Measurements from ENCODE around the gene ZNF219.

The ZNF219 gene

DNA sequence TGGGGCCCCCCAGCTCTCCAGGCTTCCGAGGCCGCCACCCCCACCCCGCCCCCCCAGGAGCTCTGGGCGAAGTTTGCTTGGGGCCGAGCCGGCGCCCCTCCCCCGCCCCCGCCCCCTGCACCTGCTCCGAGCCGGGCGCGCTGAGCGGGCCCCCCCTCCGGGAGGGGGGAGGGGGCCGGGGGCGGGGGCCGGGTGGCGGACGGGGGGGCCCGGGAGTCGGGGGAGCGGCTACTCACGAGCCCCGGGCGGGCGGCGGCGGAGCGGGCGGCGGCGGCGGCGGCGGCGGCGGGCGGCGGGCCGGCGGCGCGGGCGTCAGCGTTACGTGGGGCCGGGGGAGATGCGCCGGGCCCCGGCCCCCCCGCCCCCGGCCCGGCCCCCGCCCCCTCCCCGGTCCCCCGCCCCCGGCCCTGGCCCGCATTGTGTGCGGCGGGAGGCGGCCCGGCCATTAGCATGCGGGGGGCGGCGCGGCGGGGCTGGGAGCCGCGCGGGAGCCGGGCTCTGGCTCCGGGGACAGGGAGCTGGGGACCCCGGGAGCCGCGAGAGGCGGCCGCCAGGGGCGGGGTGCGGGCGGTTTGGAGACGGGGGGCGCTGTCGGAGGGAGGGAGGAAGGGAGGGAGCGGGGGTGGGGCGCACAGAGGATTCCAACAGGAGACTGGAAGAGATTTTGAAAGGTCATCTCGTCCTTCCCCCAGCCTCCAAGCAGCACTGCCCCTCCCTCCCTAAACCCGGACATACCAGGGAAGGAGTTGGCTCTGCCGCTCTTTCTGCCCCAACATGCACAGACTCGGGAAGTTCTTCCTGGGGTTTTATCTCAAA is at the start of gene ZNF219:
Gene ZNF219 (minus strand): TSS at position 580 of the 816 bp plus-strand sequence. CDS start 5,064 bp downstream, outside the sequence.
- peak; percentile 75 for DNase-seq

DNA sequence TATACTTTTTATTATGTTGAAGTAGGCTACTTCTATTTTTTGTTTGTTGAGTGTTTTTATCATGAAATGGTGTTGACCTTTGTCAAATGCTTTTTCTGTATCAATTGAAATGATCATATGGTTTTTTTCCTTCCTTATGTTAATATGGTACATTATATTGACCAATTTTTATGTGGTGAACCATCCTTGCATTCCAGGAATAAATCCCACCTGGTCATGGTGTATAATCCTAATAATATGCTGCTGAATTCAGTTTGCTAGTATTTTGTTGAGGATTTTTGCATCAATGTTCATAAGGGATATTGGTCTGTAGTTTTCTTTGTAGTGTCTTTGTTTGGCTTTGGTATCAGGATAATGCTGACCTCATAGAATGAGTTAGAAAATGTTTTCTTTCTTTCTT is 47.0 kb upstream of the ZNF219 start:
- no peak for DNase-seq

DNA sequence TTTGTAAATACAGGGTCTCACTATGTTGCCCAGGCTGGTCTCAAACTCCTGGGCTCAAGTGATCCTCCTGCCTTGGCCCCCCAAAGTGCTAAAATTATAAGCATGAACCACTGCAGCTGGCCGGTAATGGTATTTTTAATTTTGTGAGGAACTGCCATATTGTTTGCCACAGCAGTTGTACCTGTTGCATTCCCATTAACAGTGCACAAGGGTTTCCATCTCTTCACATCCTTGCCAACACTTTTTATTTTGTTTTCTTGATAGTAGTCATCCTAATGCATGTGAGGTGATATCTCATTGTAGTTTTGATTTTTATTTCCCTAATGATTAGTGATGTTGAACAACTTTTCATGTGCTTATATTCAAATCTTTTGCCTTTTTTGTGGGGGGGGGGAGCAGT is 43.9 kb upstream of the ZNF219 start:
- no peak for DNase-seq

DNA sequence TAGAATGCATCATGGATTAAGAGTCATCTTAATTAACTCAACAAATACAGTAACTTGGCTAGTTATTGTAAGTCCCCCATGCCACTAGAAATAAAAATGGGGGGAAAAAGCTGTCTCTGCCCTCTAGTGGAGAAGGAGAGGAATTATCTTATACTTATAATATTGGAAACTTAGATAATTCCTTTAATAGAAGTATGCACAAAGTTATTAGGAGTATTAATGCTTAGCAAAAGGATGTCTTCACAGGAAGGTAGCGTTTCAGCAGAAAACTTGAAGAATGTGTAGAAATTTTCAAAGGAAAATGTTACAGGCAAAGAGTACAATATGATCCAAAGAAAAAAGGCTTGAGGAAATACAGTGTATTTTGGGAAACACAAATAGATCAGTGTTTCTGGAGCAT is 37.6 kb upstream of the ZNF219 start:
- peak; percentile 1 for DNase-seq

DNA sequence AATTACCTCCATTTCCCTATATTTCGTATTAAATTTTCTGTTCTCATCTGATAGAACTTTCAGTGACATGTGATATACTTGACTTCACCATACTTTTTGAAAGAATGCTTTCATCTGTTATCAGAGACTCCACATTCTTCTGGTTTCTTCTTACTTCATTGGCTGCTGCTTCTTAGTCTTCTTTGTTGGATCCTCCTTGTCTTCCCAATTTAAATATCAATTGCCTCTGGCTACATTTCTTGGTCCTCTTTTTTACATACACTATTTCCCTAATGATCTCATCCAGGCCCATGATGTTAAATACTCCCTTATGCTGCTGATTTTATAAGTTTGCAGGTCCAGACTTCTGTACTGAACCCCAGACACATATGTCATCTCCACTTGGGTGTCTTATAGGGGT is 35.4 kb upstream of the ZNF219 start:
- no peak for DNase-seq

DNA sequence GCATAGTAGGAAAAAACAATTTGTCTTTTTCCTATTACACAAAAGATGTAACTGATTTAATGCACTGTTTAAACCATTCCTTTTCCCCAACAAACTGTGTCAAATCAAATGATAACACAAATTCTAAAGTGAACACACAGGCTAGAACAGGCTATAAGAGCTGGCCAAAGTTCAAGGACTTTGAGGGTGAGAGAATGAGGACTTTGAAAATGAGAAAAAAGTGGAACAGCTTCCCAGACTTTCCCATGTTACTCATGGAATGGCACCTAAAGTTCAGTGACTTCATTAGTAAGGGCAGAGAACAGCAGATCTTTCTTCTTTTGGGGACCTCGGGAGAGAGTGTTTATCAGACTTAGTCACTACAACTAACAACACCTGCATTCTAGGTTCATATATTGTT is 25.0 kb upstream of the ZNF219 start:
- no peak for DNase-seq

DNA sequence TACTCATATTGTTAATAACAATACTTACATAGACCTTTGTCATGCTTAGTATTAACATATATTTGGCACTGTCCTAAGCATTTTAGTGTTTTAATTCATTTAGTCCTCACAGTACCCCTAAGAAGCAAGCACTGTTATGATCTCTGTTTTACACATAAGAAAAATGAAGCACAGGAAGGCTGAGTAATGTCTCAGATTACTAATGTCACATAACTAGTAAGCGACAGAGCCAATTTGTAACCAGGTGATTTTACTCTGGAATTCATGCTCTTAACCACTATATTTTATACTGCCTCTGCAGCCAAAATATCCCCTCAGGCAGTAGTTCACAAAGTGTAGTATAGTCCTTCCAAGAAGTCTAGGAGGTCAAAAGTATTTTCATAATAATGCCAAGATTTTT is 22.7 kb upstream of the ZNF219 start:
- no peak for DNase-seq

DNA sequence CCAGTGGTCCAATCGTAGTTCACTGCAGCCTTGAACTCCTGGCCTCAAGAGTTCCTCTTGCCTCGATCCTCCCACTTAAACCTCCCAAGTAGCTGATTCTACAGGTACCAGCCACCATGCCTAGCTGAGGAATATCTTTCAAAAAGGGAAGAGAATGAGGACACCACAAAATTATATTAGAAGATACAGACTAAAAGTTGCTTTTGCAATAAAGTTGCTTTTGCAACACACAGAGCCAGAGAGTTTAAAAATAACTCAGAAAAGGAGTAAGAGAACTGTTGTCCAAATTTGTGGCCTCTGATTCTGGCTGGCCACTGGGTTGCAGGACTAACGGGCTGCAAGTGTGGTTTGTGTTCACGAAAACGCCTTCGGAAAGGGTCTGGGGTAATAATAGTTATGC is 22.2 kb upstream of the ZNF219 start:
- DNase-seq = no peak

DNA sequence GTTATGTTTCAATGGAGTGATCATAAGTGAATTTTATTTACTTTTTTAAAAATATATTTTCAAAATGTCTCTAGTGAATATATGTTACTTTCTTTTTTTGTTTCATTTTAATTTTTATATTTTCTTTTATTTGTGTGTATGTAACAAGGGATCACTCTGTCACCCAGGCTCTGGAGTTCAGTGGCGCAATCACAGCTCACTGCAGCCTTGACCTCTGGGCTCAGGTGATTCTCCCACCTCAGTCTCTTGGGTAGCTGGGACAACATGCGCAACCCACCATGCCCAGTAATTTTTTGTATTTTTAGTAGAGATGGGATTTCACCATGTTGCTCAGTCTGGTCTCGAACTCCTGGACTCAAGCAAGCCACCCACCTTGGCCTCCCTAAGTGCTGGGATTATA is 20.5 kb upstream of the ZNF219 start:
- no peak for DNase-seq

DNA sequence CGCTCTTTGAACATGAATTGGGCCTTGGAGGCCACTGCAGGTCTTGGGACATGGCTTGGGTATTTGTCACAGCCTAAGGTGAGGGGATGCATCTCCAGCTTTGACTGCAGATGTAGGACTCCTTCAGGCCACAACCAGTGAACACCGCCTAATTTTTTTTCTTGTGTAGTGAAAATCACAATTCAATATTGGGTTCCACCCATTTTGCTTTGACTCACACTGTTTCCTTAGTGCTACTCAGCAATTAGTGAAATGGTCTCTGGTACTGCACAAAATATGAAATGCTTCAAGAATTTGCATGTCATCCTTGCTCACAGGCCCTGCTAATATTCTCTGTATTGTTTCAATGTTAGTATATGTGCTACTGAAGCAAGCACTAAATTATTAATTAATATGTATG is 14.9 kb upstream of the ZNF219 start:
- no peak for DNase-seq

DNA sequence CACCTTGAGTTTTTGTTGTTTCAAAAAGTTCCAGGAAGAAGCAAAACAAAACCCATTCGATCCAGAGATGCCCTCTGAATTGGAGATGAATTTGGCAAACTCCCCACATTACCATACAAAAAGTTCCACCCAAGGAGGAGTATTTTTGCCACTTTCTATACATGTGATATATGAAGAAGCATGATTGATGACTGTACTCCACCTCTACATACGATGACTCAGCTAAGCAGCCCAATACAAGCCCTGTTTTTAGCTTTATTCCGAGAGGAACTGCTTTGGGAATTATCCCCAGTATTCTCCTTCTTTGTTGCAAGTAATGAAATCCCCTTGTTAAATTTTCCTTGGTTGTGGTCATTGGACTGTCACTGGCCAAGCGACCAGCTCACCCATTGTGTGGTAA is 13.8 kb upstream of the ZNF219 start:
- no peak for DNase-seq

DNA sequence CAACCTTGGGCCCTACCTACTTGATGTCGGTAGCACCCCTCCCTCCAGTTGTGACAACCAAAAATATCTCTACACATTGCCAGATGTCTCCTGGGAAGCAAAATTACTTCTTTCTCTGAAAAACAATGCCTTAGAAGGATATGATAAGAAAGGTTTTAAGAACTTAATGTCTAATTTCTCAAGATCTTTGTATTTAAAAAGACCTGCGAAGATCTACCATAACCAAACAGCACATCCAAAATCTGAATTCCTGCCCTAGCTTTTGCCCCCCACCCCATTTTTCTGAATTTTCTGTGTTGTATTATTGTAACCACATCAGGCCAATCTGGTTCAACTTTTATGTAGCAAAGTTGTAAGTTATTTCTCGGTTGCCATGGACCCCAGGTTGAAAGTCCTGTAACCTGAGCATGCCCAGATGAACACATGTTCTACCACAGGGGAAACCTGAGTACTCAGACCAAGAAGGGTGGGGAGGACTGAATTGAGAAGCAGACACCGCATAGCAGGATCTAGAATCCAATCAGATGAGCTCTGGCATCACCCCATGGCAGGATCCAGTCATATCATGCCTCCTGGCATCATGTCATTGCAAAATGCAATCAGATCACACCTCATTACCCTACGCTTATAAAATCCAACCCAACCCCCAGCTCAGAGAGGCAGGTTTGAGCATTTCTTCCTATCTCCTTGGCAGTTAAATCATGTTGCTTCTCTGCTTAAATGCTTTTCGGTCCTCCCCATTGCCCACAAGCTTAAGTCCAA is 11.1 kb upstream of the ZNF219 start:
- no peak for DNase-seq

DNA sequence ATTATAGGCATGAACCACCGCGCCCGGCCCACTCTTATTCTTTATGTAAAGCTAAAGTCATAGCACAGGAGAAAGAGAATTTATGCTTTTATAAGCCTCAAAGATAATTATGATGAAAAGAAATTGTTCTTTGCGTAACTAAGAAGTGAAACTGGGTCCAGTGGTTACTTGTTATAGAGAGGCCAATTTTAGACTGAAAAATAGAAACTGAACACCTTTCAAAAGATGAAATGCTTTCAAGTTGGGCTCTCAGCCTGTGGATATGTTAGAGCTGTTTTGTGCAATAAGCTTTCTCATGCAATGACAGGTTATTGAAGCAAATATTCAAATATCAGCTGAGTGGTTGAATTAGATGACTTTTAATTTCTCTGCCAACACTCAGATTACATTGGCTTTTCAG is 10.3 kb upstream of the ZNF219 start:
- no peak for DNase-seq

DNA sequence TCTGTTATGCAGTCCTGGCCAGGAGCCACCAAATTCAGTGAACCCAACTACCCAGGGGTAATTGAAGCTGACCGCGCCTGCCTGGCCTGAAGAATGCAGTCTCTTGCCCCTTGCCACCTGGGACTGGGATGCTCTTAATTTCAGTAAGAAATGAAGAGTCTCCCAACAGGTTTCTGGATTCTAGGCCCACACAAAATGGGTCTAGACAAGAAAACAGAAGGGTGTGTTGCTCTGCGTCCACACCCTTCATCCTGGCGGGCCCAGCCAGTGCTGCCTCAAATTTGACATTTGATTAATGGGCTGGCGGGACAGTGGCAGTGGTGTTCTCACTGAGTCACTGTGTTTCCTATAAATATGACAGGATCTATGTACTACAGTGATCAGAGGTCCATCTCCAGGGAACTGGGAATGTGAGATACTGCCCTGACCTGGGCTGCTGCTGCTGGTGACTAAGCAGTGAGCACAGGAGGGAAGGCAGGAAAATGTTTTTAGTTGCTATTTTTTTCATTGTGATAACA is 8.9 kb upstream of the ZNF219 start:
- no peak for DNase-seq

DNA sequence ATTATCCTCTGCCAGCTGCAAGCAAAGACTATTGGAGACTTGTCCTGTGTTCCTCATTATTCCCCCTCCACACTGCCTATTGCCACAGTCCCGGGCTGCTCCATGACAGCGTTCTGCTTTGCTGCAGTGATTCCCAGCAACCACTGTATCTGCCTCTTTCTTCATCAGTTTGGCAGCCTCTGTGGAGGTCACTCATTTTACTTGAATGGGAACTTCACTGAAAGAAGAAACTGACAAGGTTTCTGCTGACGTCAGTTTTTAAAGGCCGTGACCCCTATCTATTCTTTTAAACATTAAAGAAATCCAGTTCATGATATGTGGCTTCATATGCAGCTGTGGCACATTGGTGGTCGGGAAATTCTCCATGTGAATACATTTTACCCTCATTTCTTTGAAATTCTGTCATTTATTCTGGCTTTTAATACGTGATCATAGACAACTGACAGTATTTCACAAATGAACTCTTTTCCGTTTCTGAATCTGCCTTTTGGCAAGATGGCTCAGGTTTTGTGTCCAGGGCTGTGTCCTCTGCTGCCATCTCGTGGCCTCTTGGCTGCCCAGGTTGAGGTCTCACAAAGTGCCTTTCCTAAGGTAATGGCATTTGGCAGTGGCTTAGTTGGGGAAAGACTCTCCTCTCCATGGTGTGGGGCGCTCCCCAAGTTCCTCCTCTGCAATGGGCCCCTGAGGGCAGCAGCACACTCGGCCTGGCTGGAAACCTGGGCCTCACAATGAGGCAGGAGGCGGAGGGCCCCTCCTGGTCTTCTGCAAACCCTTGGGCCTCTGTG is 8.2 kb upstream of the ZNF219 start:
- DNase-seq = peak; percentile 62

DNA sequence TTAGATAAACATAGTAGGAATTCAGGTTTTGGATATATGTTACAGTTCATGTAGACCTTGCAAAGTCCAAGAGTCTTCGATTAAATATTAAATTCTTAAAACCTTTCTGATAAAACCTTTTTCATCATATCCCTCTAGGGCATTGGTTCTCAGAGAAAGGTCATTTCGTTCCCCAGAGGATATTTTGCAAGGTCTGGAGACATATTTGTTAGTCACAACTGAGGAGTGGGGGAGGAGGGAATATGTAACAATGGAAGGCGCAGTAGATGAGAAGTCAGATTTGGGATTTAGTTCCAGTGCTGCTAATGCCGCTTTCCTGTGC is 7.7 kb upstream of the ZNF219 start:
- no peak for DNase-seq

DNA sequence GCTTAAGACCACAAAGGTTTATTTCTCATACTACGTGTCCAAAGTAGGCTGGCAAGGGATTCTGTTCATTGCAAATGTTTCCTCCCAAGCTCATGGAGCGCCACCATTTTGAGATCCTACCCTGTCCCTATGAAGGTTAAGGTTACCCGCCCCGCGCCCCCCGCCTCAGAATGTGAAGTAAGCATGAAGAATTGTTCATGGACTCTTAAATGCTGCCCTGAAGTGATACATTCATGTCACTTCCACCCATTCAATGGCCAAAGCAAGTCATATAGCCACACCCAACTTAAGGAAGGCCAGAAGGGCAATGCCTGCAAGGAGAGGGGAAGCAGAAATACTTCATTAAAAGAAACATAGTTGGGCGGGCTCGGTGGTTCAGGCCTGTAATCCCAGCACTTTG is 6.6 kb upstream of the ZNF219 start:
- no peak for DNase-seq

DNA sequence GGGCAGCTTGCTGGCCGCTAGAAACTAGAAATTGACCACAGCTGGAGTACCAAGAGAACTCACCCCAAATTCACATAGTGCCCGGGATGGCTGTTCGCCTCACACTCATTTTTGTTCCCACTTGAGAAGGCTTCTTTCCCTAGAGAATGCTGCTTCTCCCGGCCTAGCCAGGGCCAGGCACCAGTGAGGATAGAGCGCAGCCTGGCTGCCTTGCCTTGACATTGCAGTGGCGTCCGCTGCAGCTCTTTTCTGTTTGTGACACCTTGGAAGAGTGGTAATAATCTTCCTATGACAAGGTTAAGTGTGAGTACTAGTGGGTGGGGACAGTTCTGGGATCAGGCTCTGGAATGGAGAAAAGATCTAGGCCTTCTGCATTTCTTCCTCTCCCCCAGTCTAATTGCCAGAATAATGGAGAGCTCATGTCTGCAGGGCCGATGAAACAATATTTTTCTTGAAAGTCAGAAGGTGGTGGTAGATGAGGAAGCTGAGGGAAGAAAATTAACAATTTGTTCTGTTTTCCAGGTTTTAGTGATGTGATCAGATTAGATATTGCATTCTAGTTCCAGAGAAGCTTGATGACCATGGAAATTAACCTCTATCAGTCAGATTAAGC is 6.1 kb upstream of the ZNF219 start:
- DNase-seq = peak; percentile 76

DNA sequence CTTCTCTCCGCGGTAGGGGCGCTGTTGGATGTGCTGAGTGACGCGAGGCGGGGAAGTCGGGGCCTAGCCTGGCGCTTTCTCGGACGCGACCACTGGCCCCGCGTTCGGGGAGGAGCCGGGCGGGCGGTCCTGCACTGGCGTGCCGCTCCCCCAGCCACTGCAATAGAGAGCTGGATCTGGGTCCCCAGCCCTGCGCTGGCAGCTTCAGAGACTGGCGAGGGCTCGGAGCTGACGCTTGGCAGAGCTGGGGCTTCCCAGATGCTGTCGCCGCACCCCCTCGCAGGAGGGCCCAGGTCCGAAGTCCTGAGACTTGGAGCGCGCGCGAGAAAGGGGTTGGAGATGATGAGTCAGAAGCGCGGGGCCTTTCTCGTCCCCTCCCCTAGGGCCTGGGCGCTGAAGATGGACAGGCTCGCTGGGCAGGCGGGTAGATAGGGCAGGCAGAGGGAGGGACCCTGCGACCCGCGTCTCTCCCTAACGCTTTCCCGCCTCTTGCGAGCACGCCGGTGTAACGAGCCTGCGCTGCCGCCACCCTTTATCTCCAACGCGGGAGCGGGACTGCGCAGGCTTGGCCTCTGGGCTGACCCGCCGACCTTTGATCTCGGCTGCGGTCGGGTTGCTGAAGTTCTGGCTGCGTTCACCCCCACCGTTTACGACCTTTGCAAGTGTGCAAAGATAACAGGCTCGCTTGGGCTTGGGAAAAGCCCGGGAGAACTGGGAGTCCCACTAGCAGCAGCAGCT is 5.4 kb upstream of the ZNF219 start:
- peak; percentile 97 for DNase-seq

DNA sequence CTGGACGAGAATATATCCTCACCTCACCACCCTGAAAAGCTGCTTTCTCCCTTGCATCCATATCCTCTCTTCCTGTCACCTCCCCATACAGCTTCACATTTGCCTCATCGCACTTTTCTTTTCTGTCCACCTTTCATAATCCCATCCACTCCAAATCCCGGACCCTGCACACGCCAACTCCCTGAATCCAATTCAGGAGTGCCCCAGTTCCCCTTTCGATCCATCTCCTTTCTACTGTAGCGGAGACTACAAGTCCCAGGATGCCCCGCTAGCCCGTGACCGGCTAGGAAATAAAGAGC is 4.9 kb upstream of the ZNF219 start:
- DNase-seq = no peak

DNA sequence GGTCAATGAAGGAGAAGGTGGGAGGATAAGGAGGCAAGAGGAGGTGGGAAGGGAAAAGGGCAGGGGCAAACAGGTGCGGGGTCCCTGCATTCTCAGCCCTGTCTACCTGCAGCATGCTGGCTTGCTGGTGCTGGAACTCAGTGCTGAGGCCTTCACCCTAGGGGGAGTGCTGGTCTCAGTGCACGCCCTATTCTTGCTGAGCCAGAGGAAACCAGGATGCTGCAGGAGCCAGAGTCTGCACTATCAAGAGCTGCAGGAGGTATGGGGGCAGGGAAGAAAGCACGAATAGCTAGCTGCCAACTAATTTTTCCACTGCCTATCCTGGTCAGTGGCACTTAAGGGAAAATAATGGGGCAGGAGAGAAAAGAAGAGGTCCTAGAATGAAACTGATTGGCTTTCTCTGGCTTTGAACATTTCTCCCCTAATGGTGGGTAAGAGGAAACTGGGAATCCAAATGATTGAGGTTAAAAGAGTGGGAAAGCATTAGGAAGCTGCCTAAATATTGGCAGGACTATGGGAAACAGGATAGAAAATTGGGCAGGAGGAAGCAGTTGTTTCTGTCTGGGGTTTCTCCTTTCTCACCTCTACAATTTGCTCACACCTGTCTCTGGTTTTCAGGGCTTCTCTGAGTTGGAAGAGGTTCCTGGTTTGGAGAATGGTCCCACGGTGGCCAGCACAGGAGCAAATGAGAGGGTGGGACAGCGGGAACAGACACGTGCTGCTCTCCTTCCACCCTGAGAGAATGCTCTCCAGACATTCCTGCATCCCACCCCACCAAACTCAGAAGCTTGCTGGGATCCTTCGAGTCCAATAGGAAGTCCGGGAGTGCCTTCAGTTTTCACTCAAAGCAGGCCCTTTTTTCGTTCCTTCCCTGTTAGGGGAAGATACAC is 4.3 kb upstream of the ZNF219 start:
- peak; percentile 59 for DNase-seq
